Measurements from ENCODE around the gene DGUOK.

DNA sequence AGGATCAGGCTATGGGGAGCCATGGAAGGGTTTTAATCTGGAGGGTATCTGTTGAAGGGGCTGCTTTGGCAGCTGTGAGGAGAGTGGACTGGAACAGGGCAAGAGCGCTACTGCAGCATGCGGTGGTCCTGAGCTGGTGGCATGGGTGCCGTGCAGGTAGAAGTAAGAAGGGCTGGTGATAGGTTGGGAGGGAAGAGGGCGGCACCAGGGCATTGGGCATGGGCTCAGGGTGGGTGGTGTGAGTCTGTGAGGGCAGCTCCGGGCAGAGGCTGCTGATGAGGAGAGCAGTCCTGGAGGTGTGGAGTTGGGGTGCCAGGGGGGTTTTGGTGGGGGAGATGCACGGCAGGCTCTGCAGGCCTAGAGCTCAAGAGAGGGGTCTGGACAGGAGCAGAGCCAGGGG is 31.8 kb upstream of the DGUOK start:
- TF ChIP-seq, protein P1, sequence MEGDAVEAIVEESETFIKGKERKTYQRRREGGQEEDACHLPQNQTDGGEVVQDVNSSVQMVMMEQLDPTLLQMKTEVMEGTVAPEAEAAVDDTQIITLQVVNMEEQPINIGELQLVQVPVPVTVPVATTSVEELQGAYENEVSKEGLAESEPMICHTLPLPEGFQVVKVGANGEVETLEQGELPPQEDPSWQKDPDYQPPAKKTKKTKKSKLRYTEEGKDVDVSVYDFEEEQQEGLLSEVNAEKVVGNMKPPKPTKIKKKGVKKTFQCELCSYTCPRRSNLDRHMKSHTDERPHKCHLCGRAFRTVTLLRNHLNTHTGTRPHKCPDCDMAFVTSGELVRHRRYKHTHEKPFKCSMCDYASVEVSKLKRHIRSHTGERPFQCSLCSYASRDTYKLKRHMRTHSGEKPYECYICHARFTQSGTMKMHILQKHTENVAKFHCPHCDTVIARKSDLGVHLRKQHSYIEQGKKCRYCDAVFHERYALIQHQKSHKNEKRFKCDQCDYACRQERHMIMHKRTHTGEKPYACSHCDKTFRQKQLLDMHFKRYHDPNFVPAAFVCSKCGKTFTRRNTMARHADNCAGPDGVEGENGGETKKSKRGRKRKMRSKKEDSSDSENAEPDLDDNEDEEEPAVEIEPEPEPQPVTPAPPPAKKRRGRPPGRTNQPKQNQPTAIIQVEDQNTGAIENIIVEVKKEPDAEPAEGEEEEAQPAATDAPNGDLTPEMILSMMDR (IDR thresholded peaks at IDR 0.05) = no peak
- TF ChIP-seq POLR2A (IDR thresholded peaks at IDR 0.05) = no peak
